ENCODE measurements around the gene ECPAS.

The ECPAS gene

DNA sequence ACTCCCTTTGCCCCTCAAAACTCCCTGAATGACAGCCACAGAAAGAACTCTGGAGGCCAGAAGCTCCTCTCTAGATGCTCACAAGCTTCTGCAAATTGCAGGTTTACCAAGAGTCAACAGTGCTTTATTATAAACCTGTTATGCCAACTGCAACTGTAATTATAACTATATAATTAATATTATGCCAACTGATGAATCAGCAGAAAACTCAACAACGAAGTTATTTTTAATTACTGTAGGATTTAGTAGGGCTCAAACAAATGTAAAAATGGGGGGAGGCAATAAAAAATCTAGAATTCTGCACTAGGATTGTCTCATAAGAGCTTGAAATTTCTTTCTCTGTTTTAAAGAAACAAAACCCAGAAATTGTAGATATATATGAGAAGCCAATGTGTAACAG is 117.2 kb downstream of the ECPAS start:
- H3K27me3 ChIP-seq (ENCODE audit: control insufficient read depth, insufficient read depth, low read length), result no peaks in the 10 kb centered on the region
- H3K9ac ChIP-seq, result no peak overlapping the region
- no peaks in the 10 kb centered on the region for H3K36me3 ChIP-seq (ENCODE audit: control insufficient read depth, insufficient read depth, low read length)
- no peak overlapping the region for H2AFZ ChIP-seq
- no peak overlapping the region for H3K27ac ChIP-seq
- H3K4me3 ChIP-seq (ENCODE audit: low read depth, low read length), result no peak overlapping the region
- H3K9me3 ChIP-seq (ENCODE audit: control insufficient read depth, low read length), result no peaks in the 10 kb centered on the region
- no peaks in the 10 kb centered on the region for H3K79me2 ChIP-seq
- no peak for TF ChIP-seq CTCF (IDR thresholded peaks at IDR 0.05)
- no peaks in the 10 kb centered on the region for H3K4me1 ChIP-seq
- no peak overlapping the region for H3K4me2 ChIP-seq (ENCODE audit: low read length)

DNA sequence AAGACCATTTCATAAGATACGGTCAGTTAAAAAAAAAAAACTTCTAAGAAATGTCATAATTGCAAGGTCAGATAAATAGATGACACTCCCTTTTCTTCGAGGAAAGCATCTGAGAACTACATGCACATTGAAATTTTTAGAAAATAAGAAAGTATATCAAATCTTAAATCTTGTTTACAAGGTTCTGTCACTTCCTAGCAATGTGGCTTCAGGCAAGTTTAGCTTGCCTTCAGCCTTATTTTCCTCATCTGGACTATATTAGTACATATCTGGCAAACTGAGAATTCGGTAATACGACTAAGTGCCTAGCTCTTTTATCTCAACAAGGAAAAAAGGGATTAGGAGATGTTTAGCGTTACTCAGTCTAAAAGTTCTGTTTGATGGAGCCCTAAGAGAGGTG is 121.7 kb downstream of the ECPAS start:
- H3K36me3 ChIP-seq (ENCODE audit: control insufficient read depth, insufficient read depth, low read length), result no peaks in the 10 kb centered on the region
- H3K4me1 ChIP-seq, result no peaks in the 10 kb centered on the region
- no peak overlapping the region for H3K27ac ChIP-seq
- H3K4me2 ChIP-seq (ENCODE audit: low read length), result no peak overlapping the region
- TF ChIP-seq CTCF (IDR thresholded peaks at IDR 0.05), result no peak
- H3K9ac ChIP-seq, result no peak overlapping the region
- no peaks in the 10 kb centered on the region for H3K79me2 ChIP-seq
- no peak overlapping the region for H3K4me3 ChIP-seq (ENCODE audit: low read depth, low read length)
- no peaks in the 10 kb centered on the region for H3K9me3 ChIP-seq (ENCODE audit: control insufficient read depth, low read length)
- H2AFZ ChIP-seq, result no peak overlapping the region
- no peaks in the 10 kb centered on the region for H3K27me3 ChIP-seq (ENCODE audit: control insufficient read depth, insufficient read depth, low read length)

- Histone ChIP-seq H3K36me3 (ENCODE audit: control insufficient read depth, insufficient read depth, low read length) (no peaks in the 10 kb centered on the region), H2AFZ (no peak overlapping the region), H3K4me3 (ENCODE audit: low read depth, low read length) (no peak overlapping the region), H3K9ac (no peak overlapping the region), H3K79me2 (no peaks in the 10 kb centered on the region), H3K9me3 (ENCODE audit: control insufficient read depth, low read length) (no peaks in the 10 kb centered on the region), H3K4me2 (ENCODE audit: low read length) (no peak overlapping the region), H3K27ac (no peak overlapping the region), H3K27me3 (ENCODE audit: control insufficient read depth, insufficient read depth, low read length) (no peaks in the 10 kb centered on the region), H3K4me1 (no peaks in the 10 kb centered on the region)
- TF ChIP-seq CTCF (IDR thresholded peaks at IDR 0.05), result no peak
Observed at GRCh38 chr9:111360881-111361280, 123.3 kb downstream of the ECPAS start.

GRCh38 chr9:111356481-111357244 is 127.5 kb downstream of the ECPAS start:
- Histone ChIP-seq H3K79me2 (no peaks in the 10 kb centered on the region), H3K9me3 (ENCODE audit: control insufficient read depth, low read length) (no peaks in the 10 kb centered on the region), H3K4me2 (ENCODE audit: low read length) (peak overlapping the region; percentile 71), H3K9ac (no peak overlapping the region), H3K27me3 (ENCODE audit: control insufficient read depth, insufficient read depth, low read length) (no peaks in the 10 kb centered on the region), H3K4me1 (no peaks in the 10 kb centered on the region), H3K36me3 (ENCODE audit: control insufficient read depth, insufficient read depth, low read length) (no peaks in the 10 kb centered on the region), H2AFZ (no peak overlapping the region), H3K4me3 (ENCODE audit: low read depth, low read length) (peak overlapping the region; percentile 44), H3K27ac (no peak overlapping the region)
- no peak for TF ChIP-seq CTCF (IDR thresholded peaks at IDR 0.05)

- H3K9me3 ChIP-seq (ENCODE audit: control insufficient read depth, low read length), result no peaks in the 10 kb centered on the region
- H2AFZ ChIP-seq, result no peak overlapping the region
- H3K9ac ChIP-seq, result no peak overlapping the region
- H3K4me3 ChIP-seq (ENCODE audit: low read depth, low read length), result no peak overlapping the region
- H3K79me2 ChIP-seq, result no peaks in the 10 kb centered on the region
- H3K27ac ChIP-seq, result no peak overlapping the region
- H3K36me3 ChIP-seq (ENCODE audit: control insufficient read depth, insufficient read depth, low read length), result no peaks in the 10 kb centered on the region
- no peak overlapping the region for H3K4me2 ChIP-seq (ENCODE audit: low read length)
- H3K4me1 ChIP-seq, result no peaks in the 10 kb centered on the region
- H3K27me3 ChIP-seq (ENCODE audit: control insufficient read depth, insufficient read depth, low read length), result no peaks in the 10 kb centered on the region
- TF ChIP-seq CTCF (IDR thresholded peaks at IDR 0.05), result no peak
Observed at GRCh38 chr9:111352545-111352944, 131.6 kb downstream of the ECPAS start.

All from parathyroid adenoma (tissue), 2 donors.